Mesangial cell (primary cell): Measurements from ENCODE around the gene KCNC2. TPM values are rescaled to one million over a fixed set of nuclear protein-coding genes. Genes with fewer than 3 reads are reported as not detected.

Source experiments
- total RNA-seq: library from RNA; depleted of rRNA; stranded (reverse); fragments of >200 nt; gene quantifications from 2 replicates; pipeline ENCODE4 v1.2.3, GENCODE V29; 2015

Gene KCNC2
- total RNA-seq: 0.51 TPM in 1 of 2 replicates, not detected in the other

GRCh38 chr12:75209812-75210138 lies at the start of gene KCNC2:
Gene KCNC2, minus strand, starts transcription at chr12:75209839.

Other genes with a start within 250 kb of the KCNC2 start
- 0.33 and 2.2 TPM in 2 replicates for gene CAPS2, start 120.5 kb upstream of the KCNC2 start, total RNA-seq
- not detected in 2 replicates for gene GLIPR1L1, start 124.8 kb upstream of the KCNC2 start, total RNA-seq
- 0.16 and 0.89 TPM in 2 replicates for gene GLIPR1L2, start 181.2 kb upstream of the KCNC2 start, total RNA-seq